ENCODE results near the gene PEPD.

GRCh38 chr19:33471111-33471996 is 50.2 kb downstream of the PEPD start:
- TF ChIP-seq, protein P1, sequence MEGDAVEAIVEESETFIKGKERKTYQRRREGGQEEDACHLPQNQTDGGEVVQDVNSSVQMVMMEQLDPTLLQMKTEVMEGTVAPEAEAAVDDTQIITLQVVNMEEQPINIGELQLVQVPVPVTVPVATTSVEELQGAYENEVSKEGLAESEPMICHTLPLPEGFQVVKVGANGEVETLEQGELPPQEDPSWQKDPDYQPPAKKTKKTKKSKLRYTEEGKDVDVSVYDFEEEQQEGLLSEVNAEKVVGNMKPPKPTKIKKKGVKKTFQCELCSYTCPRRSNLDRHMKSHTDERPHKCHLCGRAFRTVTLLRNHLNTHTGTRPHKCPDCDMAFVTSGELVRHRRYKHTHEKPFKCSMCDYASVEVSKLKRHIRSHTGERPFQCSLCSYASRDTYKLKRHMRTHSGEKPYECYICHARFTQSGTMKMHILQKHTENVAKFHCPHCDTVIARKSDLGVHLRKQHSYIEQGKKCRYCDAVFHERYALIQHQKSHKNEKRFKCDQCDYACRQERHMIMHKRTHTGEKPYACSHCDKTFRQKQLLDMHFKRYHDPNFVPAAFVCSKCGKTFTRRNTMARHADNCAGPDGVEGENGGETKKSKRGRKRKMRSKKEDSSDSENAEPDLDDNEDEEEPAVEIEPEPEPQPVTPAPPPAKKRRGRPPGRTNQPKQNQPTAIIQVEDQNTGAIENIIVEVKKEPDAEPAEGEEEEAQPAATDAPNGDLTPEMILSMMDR (IDR thresholded peaks at IDR 0.05) = no peak
- no peak for TF ChIP-seq POLR2A (IDR thresholded peaks at IDR 0.05)
